Hepatocyte (in vitro differentiated cells): Measurements from ENCODE around the gene AUTS2.

Experiments used
- EZH2 ChIP-seq: fragments of 200-600 bp; sonication (generic); IDR thresholded peaks from 2 replicates; pipeline ENCODE4 v1.6.1; 2016; ENCODE audit warnings: antibody characterized with exemption, mild to moderate bottlenecking, borderline replicate concordance
- TF ChIP-seq, protein P1 (sequence below): fragments of 200-600 bp; sonication (generic); IDR thresholded peaks from 2 replicates; pipeline ENCODE4 v1.5.1; 2016; ENCODE audit warnings: antibody characterized with exemption, mild to moderate bottlenecking; ENCODE audit not compliant: poor library complexity

DNA sequence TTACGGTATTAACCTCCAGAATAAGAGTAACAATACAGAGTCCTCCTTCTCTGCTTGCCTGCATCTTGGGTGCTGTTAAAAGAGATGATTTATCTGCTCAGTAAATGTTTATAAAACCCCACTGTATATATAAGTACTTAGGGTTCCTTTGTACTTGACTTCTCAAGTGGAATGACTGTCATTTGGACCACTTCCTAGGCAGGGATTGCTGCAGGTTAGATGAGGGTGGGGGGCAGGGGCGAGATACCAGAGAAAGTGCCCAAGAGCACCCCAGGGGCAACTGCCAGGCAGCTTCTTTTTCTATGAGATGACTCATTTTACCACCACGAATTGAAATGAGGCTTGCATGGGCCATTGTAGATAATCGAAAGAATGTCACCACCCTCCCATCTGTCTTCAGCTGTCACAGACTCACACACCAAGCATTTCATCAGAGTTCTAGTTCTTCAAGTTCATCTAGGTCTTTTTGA is 1111.8 kb downstream of the AUTS2 start:
- TF ChIP-seq, protein P1, sequence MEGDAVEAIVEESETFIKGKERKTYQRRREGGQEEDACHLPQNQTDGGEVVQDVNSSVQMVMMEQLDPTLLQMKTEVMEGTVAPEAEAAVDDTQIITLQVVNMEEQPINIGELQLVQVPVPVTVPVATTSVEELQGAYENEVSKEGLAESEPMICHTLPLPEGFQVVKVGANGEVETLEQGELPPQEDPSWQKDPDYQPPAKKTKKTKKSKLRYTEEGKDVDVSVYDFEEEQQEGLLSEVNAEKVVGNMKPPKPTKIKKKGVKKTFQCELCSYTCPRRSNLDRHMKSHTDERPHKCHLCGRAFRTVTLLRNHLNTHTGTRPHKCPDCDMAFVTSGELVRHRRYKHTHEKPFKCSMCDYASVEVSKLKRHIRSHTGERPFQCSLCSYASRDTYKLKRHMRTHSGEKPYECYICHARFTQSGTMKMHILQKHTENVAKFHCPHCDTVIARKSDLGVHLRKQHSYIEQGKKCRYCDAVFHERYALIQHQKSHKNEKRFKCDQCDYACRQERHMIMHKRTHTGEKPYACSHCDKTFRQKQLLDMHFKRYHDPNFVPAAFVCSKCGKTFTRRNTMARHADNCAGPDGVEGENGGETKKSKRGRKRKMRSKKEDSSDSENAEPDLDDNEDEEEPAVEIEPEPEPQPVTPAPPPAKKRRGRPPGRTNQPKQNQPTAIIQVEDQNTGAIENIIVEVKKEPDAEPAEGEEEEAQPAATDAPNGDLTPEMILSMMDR: no peak
- no peak for TF ChIP-seq EZH2
